NCI-H146 treated with DMSO at 0.1 percent for 48 hours (cell line): ENCODE results near the gene SLC17A9.

Source experiments
- DNase-seq: peaks from one replicate; lab custom pipeline; 2025; ENCODE audit not compliant: unreplicated experiment; lab: John Stamatoyannopoulos, UW

SLC17A9 gene

DNA sequence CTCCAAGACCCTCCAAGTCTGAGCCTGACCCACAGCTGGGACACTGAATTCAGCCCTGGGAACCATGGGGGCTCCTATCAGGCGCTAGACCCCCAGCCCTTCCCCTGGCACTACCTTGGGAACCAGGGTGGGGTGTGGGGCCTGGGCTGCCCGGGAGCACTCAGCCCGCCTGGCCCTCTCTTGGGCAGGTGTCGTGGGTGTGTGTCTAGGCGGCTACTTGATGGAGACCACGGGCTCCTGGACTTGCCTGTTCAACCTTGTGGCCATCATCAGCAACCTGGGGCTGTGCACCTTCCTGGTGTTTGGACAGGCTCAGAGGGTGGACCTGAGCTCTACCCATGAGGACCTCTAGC, 14.6 kb downstream of the SLC17A9 start:
- DNase-seq: no peak

DNA sequence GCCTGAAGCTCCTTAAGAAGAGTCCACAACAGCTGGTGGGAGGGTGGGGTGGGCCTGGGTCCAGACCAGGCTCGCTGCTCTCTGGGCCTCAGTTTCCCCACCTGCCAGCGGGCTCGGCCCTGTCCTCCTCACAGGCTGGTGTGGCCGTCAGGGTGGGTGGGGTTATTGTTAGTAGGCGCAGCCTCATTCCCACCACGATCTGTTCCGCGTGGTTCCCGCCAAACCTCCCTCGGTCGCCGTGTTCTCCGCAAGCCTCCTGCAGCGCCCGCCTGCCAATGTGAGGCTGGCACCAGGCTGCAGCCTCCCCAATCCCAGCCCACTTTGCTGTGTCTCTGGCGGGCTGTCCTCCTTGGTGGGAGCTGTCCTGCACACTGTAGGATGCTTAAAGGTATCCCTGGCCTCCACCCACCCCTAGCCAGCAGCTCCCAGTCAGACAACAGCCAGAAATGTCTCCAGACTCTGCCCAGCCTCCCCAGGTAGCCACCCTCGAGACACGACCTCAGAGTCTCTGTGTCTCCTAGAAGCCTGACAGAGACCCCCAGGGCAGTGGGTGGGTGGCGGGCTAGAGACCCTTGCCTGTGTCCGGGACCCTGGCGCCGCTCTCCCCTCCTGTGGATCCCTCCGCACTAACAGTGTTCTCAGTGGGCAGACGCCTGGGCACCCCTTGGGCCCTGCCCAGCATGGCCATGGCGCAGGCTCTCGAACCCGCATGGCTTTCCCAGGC, 15.3 kb downstream of the SLC17A9 start:
- DNase-seq: no peak

DNA sequence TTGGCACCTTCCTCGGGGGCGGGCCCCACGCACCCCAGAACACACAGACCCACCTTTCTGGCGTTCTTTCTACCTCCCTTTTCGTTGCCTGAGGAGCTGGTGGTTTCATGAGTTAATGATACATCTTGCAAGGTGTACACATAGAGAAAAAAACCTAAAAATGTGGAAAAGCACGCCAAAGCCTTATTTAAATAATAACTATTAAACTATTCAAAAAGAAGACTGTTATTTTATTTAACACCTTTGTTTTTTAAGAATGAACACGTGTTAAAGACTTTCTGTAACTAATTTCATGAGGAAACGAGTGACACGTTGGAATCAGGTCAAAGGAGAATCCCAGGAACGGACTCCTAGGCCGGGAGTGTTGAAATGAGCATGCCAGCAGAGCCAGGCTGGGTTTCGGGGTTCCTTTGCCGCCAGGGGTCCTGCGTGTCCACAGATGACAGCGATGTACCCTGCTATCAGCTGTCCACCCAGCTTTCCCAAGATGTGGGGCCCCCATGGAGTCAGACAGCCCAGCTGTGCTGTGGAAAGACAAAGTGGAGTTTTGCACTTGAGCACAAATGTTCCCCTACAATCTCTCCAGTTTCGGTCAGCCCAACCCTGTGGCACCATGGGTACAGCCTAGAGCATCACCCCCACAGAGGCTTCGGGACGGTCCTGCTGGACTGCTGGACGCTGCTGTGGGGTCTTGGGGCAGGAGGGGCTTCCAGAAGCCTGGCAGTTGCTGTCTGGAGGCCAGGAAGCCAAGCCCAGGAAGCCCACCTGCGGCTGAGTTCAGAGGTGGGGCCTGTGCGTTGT, 16.1 kb downstream of the SLC17A9 start:
- DNase-seq: no peak

DNA sequence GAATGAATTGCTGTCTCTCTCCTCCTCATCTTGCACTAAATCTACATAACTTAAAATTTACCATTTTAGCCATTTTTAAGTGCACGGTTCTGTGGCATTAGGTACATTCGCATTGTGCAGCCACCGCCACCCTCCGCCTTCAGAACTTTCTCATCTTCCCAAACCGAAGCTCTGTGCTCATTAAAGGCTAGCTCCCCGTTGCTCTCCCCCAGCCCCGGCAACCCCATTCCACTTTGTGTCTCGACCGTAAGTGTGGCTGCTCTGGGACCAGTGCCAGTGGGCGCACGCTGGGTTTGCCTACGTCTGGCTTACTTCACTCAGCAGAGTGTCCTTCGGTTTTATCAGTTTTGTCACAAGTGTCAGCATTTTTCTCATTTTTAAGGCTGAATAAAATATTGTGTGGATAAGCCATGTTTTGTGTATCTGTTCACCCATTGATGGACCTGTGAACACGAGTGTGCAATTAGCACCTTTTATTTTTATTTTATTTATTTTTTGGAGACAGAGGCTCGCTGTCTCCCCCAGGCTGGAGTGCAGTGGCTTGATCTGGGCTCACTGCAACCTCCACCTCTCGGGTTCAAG, 16.8 kb downstream of the SLC17A9 start:
- DNase-seq: no peak

DNA sequence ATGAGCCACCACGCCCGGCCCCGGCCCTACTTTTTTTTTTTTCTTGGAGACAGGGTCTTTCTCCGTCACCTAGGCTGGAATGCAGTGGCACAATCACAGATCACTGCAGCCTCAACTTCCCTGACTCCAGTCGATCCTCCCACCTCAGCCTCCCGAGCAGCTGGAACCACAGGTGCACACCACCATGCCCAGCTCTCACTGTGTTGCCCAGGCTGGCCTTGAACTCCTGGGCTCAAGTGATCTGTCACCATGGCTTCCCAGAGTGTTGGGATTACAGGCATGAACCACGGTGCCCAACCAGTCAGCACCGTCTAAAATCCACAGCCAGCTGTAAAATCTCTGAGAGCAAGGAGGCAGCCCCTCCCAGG, 17.4 kb downstream of the SLC17A9 start:
- DNase-seq: no peak

DNA sequence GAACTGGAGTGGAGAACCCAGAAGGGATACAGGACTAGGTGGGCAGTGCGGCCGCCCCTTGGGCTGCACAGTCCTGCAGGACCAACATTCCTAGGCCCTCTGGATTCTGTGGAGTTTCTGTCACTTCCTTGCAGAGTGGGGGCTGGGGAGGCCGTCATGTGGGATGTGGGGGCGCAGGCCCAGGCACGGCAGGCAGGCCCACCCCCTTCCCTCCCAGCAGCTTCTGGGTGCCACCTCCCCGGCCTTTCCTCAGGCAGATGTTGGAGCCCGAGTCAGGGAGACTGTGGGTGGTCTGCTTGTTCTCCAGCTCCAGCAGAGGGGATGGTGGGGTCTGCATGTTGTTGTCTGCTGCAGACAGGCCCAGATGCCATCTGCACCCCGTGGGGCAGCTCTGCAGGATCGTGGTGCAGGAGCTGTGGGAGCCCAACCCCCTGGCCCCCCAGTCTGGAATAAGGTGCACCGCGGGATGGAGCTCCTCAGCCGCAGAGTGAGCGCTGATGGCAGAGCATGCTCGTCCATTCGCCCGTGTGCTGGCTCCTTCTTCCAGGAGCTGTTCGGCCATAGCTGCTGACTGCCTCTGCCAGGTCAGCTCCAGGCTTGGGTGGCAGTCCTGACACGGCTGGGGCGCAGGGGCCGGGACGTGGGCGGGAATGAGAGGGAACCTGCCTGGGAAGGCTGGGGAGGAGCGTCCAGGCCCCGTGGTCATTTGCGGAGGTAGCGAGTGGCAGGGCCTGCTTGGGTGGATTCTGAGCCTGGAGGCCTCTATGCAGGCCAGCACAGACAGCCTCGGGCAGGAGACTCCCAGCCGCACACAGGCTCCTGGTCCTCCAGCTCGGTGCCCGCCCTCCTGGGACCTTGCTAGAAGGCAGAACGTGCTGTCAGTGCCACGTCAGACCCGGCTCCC, 18.1 kb downstream of the SLC17A9 start:
- no peak for DNase-seq

DNA sequence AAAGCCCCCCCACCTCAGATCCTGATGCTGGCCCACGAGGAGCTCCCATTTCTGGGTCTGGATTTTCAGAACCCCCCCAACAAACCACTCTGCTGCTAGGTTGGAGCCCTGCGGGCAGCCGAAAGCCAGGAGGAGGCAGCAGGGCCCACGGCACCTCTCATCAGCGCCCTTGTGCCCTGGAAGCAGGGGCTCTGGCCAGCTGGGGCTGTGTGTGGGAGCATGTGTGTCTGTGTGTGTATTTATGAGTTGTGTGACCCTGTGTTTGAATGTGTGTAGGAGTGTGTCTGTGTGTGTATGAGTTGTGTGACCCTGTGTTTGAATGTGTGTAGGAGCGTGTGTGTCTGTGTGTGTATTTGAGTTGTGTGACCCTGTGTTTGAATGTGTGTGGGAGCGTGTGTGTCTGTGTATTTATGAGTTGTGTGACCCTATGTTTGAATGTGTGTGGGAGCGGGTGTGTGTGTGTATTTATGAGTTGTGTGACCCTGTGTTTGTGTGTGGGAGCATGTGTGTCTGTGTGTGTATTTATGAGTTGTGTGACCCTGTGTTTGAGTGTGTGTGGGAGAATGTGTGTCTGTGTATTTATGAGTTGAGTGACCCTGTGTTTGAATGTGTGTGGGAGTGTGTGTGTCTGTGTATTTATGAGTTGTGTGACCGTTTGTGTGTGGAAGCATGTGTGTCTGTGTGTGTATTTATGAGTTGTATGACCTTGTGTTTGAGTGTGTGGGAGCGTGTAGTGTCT, 18.9 kb downstream of the SLC17A9 start:
- no peak for DNase-seq

DNA sequence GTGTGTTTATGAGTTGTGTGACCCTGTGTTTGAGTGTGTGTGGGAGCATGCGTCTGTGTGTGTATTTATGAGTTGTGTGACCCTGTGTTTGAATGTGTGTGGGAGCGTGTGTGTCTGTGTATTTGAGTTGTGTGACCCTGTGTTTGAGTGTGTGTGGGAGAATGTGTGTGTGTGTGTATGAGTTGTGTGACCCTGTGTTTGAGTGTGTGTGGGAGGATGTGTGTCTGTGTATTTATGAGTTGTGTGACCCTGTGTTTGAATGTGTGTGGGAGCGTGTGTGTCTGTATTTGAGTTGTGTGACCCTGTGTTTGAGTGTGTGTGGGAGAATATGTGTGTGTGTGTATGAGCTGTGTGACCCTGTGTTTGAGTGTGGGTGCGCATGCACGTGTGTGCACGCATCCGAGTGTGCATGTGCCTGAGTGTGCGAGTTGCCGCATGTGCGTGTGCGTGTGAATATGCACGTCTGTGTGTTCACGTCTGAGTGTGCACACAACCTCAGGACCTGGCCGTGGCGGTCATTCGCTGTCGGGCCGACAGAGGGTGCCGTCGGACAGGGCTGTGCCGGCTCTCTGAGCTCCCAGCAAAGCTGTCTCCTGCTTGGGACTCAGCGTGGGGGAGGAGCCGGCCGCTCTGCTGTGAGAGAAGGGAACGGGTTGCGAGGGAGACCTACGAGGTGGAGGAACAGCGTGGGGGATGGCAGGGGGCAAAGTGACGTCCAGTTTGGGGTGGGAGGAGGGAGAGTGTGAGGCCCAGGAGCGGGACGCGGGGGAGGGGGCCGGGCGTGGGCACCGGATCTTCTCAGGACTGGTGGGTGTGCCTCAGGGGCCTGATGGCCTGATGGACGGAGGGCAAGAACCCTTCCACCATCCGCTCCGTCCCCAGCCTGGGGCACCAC, 19.7 kb downstream of the SLC17A9 start:
- peak; percentile 72 for DNase-seq

DNA sequence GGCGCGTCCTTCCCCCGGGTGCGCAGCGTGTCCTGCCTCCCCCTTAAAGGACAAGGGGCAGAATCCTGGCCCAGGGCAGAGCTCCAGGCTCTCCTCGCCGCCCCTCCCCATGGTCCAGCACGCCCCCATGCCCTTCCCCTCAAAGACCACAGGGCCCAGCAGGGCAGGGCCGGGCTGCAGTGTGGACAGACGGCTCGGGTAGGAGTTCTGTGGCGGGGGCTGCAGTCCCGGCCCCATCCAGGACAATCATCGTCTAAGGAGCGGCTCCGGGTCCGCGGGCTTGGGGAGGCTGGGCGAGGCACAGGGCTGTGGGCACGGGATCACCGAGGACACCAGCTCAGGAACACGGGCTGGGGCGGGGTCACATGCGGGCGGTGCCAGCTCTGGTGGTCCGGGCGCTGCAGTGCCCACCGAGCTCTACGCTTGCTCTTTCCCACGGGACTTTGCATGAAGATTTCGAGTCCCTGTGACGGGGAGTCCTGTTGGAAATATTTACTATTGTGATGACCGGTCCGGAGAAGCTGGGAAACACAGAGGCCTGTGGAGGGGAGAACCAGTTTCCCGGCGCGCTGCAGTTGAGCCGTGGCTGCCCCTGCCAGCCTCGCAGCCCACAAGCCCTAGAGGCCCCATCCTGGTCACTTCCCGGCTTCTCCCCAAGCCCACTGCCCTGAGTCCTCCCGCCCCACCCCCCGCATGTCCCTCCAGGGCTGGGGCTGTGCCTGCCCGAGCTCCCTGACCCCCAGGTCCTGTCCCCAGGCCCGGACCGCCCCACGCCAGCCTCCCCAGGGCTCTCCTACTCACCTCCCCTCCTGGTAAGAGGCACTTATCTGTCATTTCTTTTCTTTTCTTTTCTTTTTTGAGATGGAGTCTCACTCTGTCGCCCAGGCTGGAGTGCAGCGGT, 20.6 kb downstream of the SLC17A9 start:
- no peak for DNase-seq

DNA sequence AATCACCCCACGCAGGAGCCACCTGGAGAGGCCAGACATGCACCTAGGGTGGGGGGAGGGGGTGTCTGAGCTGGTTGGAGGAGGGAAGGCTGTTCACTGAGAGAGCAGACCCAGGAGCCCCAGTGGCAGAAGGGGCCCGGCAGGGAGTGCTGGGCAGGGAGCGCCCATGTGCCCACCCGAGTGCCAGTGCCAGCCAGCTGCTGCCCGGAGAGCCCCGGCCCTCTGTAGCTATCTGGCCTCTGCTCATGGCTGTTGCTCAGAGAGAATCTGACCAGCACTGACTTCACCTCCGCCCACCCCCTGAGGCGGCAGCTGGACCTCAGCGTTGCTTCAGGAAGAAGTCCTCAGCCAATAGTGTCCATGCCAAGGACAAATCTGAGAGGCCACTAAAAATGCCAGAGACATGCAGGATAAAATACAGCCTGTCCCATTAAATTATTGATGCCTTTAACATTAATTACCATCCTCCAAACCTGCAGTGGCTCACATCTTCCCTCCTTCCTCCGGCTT, 22.8 kb downstream of the SLC17A9 start:
- DNase-seq: no peak

DNA sequence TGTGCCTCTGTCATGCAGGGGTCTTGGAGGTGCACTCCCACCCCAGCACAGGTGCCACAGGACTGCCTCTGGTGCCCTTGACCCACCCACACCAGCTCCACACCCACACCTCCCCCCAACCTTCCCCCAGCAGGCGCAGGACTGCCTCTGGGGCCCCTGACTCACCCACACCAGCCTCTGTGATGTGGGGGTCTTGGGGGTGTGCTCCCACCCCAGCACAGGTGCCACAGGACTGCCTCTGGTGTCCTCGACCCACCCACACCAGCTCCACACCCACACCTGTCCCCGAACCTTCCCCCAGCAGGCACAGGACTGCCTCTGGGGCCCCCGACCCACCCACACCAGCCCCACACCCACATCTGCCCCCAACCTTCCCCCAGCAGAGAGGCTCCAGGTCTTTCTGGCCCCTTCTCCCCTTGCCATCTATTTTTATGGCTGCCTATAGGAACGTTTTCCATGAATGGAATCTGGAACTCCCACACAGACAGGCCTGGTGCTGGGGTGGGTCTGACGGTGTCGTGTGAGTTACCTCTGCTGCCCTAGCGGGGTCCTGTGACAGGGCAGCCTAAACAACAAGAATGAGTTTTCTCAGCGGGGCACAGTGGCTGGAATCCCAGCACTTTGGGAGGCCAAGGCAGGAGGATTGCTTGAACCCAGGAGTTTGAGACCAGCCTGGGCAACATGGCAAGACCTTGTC, 23.5 kb downstream of the SLC17A9 start:
- DNase-seq: no peak

DNA sequence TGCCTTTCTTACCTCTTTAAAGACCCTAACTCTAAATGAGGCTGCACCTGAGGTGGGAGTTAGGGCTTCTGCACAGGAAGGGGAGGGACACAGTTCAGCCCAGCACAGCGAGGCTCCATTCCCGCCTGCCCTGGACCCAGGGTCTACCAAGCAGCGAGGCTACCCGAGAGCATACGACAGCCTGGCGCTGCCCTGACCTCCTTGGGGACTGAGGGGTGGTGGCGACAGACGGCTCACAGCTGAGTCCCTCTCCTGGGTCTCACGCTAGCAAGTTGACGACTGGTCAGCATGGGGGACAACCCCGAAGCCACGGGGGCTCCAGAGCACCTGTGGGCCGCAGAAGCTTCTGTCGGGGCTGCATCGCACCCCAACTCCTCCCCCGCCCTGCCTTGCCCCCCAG, 24.4 kb downstream of the SLC17A9 start:
- no peak for DNase-seq

DNA sequence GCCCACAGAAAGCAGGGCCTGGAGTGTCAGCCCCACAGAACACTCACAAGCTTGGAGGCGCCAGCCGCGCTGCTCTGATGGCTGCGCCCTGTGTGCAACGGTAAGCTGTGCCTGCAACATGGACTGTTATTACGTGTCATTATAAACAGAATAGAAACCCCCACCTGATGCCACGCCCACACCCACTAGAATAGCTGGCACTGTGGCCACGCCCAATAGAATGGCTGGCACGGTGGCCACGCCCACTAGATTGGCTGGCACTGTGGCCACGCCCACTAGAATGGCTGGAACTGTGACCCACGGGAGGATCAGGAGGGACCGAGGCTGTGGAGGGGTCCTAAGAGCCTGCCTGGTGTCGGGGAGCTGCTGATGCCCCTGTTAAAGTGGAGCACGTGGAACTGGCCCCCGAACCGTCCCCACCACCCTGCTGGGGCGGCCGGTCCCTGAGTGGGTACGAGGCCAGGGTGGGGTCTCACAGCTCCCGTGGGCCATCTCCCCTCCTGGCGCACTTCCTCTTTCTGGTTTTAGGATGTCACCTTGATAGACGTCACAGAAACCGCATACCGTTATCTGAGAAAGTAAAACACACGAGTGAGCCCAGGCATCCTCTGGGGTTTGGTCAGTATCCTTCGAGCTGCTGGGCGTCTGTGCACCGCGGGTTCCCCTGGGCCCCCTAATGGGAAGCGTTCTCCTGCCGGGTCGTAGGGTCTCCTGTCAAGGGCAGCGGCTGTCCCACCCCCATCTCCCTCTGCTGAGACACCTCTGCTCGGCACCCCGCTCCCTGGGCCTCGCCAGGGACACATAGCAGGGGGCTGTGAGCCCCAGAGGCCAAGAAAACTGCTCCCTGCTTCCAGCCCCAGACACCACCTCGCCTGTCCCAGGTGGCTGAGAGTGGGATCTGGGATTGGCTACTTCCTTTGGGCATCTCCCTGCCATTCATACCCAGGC, 25.4 kb downstream of the SLC17A9 start:
- DNase-seq: no peak

DNA sequence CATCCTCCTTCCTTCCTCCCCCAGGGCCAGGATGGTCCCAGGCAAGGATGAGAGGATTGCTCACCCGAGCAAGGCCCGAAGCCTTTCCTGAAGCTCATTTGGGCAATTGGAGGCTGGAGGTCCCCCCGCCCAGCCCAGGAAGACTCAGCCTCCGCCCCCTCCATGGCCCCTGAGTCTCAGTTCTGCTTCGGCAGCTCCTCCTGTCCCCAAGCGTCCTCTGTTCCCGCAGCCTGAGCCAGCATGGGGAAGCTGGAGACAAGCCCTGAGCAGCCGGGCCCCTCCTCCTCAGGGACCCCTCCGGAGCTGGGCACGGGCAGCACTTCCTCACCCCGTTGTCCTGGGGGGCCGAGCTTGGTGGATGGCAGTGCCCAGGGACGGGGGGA, 26.0 kb downstream of the SLC17A9 start:
- no peak for DNase-seq

DNA sequence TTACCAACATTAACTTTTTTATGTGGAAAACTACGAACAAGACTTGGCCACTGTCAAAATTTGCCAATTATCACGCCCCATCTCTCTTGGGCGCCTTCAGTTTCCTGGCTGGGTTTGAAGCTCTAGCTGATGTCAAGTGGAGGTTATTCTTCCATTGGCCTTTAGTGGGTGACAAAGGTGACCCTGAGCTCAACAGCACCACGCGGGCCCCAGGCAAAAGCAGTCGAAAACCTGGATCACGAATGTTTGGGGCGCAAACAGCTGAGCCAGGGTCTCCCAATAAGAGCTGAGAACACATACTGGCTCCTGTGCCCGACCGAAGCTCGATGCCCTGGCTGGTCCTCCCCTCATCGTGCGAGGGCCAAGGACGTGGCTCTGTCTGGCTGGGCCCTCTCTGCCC, 26.8 kb downstream of the SLC17A9 start:
- DNase-seq: no peak

DNA sequence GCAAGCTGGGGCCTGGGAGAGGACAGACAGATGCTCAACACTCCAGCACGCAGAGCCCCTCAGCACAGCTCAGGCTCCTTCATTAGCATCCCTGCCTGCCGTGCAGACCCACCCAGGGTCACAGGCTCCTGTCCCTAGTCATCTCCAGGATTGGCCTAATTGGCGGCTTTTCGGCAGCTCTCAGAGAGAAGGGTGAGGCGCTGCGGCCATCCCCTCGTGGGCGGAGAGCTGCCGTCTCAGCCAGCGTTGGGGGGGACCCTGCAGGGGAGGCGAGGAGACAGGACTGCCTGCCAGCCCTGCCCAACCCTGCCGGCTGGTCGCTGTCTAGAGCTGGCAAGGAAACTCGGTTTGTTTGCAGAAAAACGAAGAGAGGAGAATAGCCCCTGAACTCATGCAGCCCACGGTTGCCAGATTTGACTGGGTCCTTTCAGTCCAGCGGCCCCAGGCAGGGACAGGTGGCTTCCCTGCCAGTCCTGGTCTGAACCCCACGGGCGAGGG, 27.4 kb downstream of the SLC17A9 start:
- no peak for DNase-seq
